Measurements from ENCODE around the gene SLC30A9.
A peak's percentile ranks its signal among the peaks of the same experiment; 100 is the strongest.

DNA sequence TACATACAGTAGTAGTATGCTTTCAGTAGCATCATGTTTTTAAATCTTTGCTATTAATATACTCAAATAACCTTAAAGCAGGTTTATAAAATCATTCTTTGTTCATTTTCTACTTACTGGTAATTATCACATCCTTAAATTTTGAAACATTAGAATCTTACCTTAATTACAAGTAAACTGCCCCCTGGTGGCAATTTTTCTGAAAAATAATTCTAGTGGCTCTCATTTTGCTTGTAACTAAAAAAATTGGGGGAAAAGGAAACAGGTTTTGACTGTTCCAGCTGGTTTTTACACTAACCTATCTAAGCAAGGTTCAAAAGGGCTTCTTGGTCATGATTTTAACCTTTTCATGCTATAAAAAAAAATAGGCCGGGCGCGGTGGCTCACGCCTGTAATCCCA, 27.2 kb upstream of the SLC30A9 start:
- TF ChIP-seq, protein P1, sequence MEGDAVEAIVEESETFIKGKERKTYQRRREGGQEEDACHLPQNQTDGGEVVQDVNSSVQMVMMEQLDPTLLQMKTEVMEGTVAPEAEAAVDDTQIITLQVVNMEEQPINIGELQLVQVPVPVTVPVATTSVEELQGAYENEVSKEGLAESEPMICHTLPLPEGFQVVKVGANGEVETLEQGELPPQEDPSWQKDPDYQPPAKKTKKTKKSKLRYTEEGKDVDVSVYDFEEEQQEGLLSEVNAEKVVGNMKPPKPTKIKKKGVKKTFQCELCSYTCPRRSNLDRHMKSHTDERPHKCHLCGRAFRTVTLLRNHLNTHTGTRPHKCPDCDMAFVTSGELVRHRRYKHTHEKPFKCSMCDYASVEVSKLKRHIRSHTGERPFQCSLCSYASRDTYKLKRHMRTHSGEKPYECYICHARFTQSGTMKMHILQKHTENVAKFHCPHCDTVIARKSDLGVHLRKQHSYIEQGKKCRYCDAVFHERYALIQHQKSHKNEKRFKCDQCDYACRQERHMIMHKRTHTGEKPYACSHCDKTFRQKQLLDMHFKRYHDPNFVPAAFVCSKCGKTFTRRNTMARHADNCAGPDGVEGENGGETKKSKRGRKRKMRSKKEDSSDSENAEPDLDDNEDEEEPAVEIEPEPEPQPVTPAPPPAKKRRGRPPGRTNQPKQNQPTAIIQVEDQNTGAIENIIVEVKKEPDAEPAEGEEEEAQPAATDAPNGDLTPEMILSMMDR (IDR thresholded peaks at IDR 0.05), result peak in 2 of 4 experiments; percentile 12 to 17
- no peak for TF ChIP-seq POLR2A (IDR thresholded peaks at IDR 0.05)
- no peak for TF ChIP-seq EP300 (IDR thresholded peaks at IDR 0.05)

Data from gastroesophageal sphincter (tissue), 3 donors.